SH-SY5Y (cell line): ENCODE results near the gene CORO2B.

Source experiments
- GATA2 ChIP-seq: IDR thresholded peaks from 2 replicates; pipeline ENCODE4 v1.6.1; 2011; ENCODE audit warnings: mild to moderate bottlenecking, low read depth, low read length
- GATA3 ChIP-seq: IDR thresholded peaks from 2 replicates; pipeline ENCODE4 v1.6.1; 2011; ENCODE audit warnings: low read depth, mild to moderate bottlenecking, low read length, moderate library complexity

DNA sequence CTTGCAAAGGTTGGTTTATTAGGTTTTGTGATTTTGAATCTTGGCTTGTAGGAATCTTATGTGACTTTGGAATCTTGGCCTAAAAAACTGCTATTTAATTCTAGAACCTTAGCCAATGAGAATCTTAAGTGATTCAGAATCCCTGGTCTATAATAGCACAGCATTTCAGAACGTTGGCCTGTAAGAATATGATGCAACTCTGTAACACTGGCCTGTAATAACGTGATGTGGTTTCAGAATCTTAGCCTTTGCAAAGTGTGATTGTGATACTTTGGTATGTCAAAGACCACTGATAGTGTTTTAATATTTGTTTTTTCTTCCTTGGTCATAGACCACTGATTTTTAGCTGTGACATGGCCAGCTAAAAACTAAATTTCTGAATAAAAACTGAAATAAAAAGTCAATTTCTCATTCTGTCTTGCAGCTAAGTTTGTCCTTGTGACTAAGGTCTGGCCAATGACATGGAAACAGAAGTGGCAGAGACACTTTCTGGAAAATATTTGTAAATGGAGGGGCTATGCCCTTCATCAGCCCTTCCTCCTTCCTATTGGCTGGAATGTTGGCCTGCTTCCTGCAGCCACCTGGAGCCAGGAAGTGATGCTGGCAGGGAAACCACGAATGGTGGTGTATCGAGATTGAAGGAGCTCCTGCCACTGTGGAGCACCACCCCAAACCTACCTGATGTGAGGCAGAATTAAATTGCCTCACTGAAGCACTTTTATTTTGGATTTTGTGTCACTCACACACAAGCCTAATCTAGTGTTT, 42.3 kb upstream of the CORO2B start:
- no peak for TF ChIP-seq GATA2
- no peak for TF ChIP-seq GATA3
